RWPE2 (cell line): ENCODE data around the gene WWOX.

Source experiments
- ATAC-seq: fragments of 200-7000 bp; cut with Tn5 transposase; 3 replicates; pipeline ENCODE4 v1.9.1; 2021; ENCODE audit warnings: low read depth
- DNase-seq: peaks from one replicate; pipeline ENCODE4 v3.0.0-alpha.2; 2020; ENCODE audit warnings: low spot score
- H3K27ac ChIP-seq: fragments of 450-650 bp; 2 replicates; pipeline ENCODE4 v1.5.1; 2017; ENCODE audit warnings: mild to moderate bottlenecking; ENCODE audit not compliant: poor library complexity, severe bottlenecking
- H3K27me3 ChIP-seq: fragments of 250-450 bp; sonication (Bioruptor Pico); 2 replicates; pipeline ENCODE4 v1.5.1; 2021; ENCODE audit warnings: mild to moderate bottlenecking, moderate library complexity; ENCODE audit not compliant: insufficient read depth, poor library complexity, severe bottlenecking
- H3K36me3 ChIP-seq: fragments of 250-450 bp; sonication (Bioruptor Pico); 2 replicates; pipeline ENCODE4 v1.5.1; 2020; ENCODE audit warnings: low read depth, mild to moderate bottlenecking, moderate library complexity
- H3K4me1 ChIP-seq: fragments of 250-450 bp; sonication (Bioruptor Pico); 2 replicates; pipeline ENCODE4 v1.5.1; 2021; ENCODE audit warnings: mild to moderate bottlenecking, moderate library complexity; ENCODE audit not compliant: insufficient read depth, poor library complexity, severe bottlenecking
- H3K4me3 ChIP-seq: fragments of 250-450 bp; sonication (Bioruptor Pico); 2 replicates; pipeline ENCODE4 v1.5.1; 2021; ENCODE audit warnings: mild to moderate bottlenecking, moderate library complexity; ENCODE audit not compliant: severe bottlenecking
- H3K9me3 ChIP-seq: fragments of 250-450 bp; sonication (Bioruptor Pico); 2 replicates; pipeline ENCODE4 v1.5.1; 2021; ENCODE audit warnings: mild to moderate bottlenecking, moderate library complexity; ENCODE audit not compliant: severe bottlenecking
- CTCF ChIP-seq: fragments of 450-650 bp; IDR thresholded peaks from one replicate; pipeline ENCODE4 v1.5.1; 2017; ENCODE audit warnings: mild to moderate bottlenecking, moderate library complexity; ENCODE audit not compliant: poor library complexity, severe bottlenecking

Gene WWOX

GRCh38 chr16:78258375-78259065 lies 159.1 kb downstream of the WWOX start:
- DNase-seq: no peak
- Histone ChIP-seq H3K9me3 (no peaks in the 10 kb centered on the region), H3K4me1 (no peaks in the 10 kb centered on the region)

GRCh38 chr16:78259873-78260272 lies 160.4 kb downstream of the WWOX start:
- Histone ChIP-seq H3K36me3 (no peaks in the 10 kb centered on the region), H3K27me3 (no peaks in the 10 kb centered on the region), H3K27ac (no peak overlapping the region), H3K4me3 (no peak overlapping the region), H3K4me1 (no peaks in the 10 kb centered on the region), H3K9me3 (no peaks in the 10 kb centered on the region)
- no peak for TF ChIP-seq CTCF
- DNase-seq: no peak
- ATAC-seq: no peak

More at GRCh38 chr16:78258375-78259065, 159.1 kb downstream of the WWOX start:
- TF ChIP-seq CTCF: no peak
- H3K27me3 ChIP-seq: no peaks in the 10 kb centered on the region
- no peak for ATAC-seq
- no peak overlapping the region for H3K27ac ChIP-seq
- no peak overlapping the region for H3K4me3 ChIP-seq
- no peaks in the 10 kb centered on the region for H3K36me3 ChIP-seq

- no peak for TF ChIP-seq CTCF
- Histone ChIP-seq H3K9me3 (no peaks in the 10 kb centered on the region), H3K27me3 (no peaks in the 10 kb centered on the region), H3K36me3 (no peaks in the 10 kb centered on the region), H3K27ac (no peak overlapping the region), H3K4me1 (no peaks in the 10 kb centered on the region), H3K4me3 (no peak overlapping the region)
- DNase-seq (no peak), ATAC-seq (no peak)
Observed at GRCh38 chr16:78264642-78265041, 165.2 kb downstream of the WWOX start.

GRCh38 chr16:78269256-78269655 lies 169.8 kb downstream of the WWOX start:
- Histone ChIP-seq H3K9me3 (no peaks in the 10 kb centered on the region), H3K4me3 (no peak overlapping the region), H3K36me3 (no peaks in the 10 kb centered on the region), H3K27me3 (no peaks in the 10 kb centered on the region), H3K27ac (no peak overlapping the region), H3K4me1 (no peaks in the 10 kb centered on the region)
- DNase-seq: no peak
- TF ChIP-seq CTCF: no peak
- ATAC-seq: no peak

GRCh38 chr16:78271981-78272380 lies 172.5 kb downstream of the WWOX start:
- DNase-seq: no peak
- TF ChIP-seq CTCF: no peak
- H3K27ac ChIP-seq: no peak overlapping the region
- no peak overlapping the region for H3K4me3 ChIP-seq
- no peaks in the 10 kb centered on the region for H3K27me3 ChIP-seq
- no peak for ATAC-seq
- no peaks in the 10 kb centered on the region for H3K9me3 ChIP-seq
- H3K36me3 ChIP-seq: no peaks in the 10 kb centered on the region
- no peaks in the 10 kb centered on the region for H3K4me1 ChIP-seq
